Body of pancreas (tissue), 4 donors: ENCODE data around the gene HMCN1.

Source experiments
- POLR2A ChIP-seq, 3 donors: fragments of 450-650 bp; IDR thresholded peaks; one replicate each; pipeline ENCODE4 v1.6.1; 2016; ENCODE audit warnings: antibody characterized with exemption in 3 of 3, mild to moderate bottlenecking in 2 of 3
- TF ChIP-seq, protein P1 (sequence below), 7 experiments: fragments of 450-650 bp in 4 of 7; fragments of 200-600 bp in 3 of 7; sonication (generic) in 3 of 7; IDR thresholded peaks; one replicate each; pipeline ENCODE4 v1.5.1; 2016 to 2019; ENCODE audit warnings: antibody characterized with exemption in 7 of 7

GRCh38 chr1:186178426-186179043 lies 444.3 kb downstream of the HMCN1 start:
- TF ChIP-seq, protein P1, sequence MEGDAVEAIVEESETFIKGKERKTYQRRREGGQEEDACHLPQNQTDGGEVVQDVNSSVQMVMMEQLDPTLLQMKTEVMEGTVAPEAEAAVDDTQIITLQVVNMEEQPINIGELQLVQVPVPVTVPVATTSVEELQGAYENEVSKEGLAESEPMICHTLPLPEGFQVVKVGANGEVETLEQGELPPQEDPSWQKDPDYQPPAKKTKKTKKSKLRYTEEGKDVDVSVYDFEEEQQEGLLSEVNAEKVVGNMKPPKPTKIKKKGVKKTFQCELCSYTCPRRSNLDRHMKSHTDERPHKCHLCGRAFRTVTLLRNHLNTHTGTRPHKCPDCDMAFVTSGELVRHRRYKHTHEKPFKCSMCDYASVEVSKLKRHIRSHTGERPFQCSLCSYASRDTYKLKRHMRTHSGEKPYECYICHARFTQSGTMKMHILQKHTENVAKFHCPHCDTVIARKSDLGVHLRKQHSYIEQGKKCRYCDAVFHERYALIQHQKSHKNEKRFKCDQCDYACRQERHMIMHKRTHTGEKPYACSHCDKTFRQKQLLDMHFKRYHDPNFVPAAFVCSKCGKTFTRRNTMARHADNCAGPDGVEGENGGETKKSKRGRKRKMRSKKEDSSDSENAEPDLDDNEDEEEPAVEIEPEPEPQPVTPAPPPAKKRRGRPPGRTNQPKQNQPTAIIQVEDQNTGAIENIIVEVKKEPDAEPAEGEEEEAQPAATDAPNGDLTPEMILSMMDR (IDR thresholded peaks at IDR 0.05): no peak
- TF ChIP-seq POLR2A (IDR thresholded peaks at IDR 0.05): no peak
